Natural killer cell (primary cell): Measurements from ENCODE around the gene TTC34. TPM values are rescaled to one million over a fixed set of nuclear protein-coding genes. Genes with fewer than 3 reads are reported as not detected.

Experiments
- ATAC-seq, 3 donors: fragments of 150-1000 bp in 2 of 3; fragments of 200-7000 bp in 1 of 3; cut with Tn5 transposase; 1 replicate in 1 of 3; 2 replicates in 2 of 3; pipeline ENCODE4 v1.10.0; 2021; ENCODE audit warnings: mild to moderate bottlenecking in 2 of 3, moderate library complexity in 2 of 3
- DNase-seq, 2 donors: peaks; one replicate each; pipeline versions ENCODE4 v3.0.0 to v3.0.0-alpha.2; 2013 to 2021; ENCODE audit warnings: mixed read lengths in 1 of 2
- H3K27ac ChIP-seq: one replicate; pipeline ENCODE4 v1.5.1; 2013; ENCODE audit warnings: mild to moderate bottlenecking, low read length
- H3K27me3 ChIP-seq: one replicate; pipeline ENCODE4 v1.6.1; 2013; ENCODE audit warnings: low read length; ENCODE audit not compliant: control insufficient read depth, insufficient read depth
- H3K36me3 ChIP-seq: one replicate; pipeline ENCODE4 v1.6.1; 2013; ENCODE audit warnings: low read length; ENCODE audit not compliant: control insufficient read depth, insufficient read depth
- H3K4me1 ChIP-seq: one replicate; pipeline ENCODE4 v1.6.1; 2013; ENCODE audit warnings: low read length; ENCODE audit not compliant: control insufficient read depth, insufficient read depth
- H3K4me3 ChIP-seq: one replicate; pipeline ENCODE4 v1.5.1; 2013; ENCODE audit warnings: low read length
- H3K9me3 ChIP-seq: one replicate; pipeline ENCODE4 v1.6.1; 2013; ENCODE audit warnings: low read length; ENCODE audit not compliant: control insufficient read depth, insufficient read depth
- H3K27ac Mint-ChIP-seq, 2 donors: one replicate each; pipeline ENCODE4 v1.8.0; 2022; ENCODE audit warnings: mild to moderate bottlenecking in 2 of 2, mixed read lengths in 2 of 2, moderate library complexity in 1 of 2
- H3K27me3 Mint-ChIP-seq, 2 donors: one replicate each; pipeline ENCODE4 v1.8.0; 2022; ENCODE audit warnings: low read depth in 2 of 2, mixed read lengths in 2 of 2
- H3K36me3 Mint-ChIP-seq: one replicate; pipeline ENCODE4 v1.8.0; 2022; ENCODE audit warnings: mixed read lengths
- H3K4me1 Mint-ChIP-seq, 2 donors: one replicate each; pipeline ENCODE4 v1.8.0; 2022; ENCODE audit warnings: mixed read lengths in 2 of 2
- H3K4me3 Mint-ChIP-seq: one replicate; pipeline ENCODE4 v1.8.0; 2022; ENCODE audit warnings: mild to moderate bottlenecking, moderate library complexity, mixed read lengths
- H3K9me3 Mint-ChIP-seq, 2 donors: one replicate each; pipeline ENCODE4 v1.8.0; 2022; ENCODE audit warnings: mixed read lengths in 2 of 2
- WGBS: methylation state at CpG from one replicate; pipeline ENCODE4 v1.1.7; 2013; ENCODE audit warnings: missing lambda C conversion rate; ENCODE audit not compliant: insufficient coverage; 5-methylcytosine and 5-hydroxymethylcytosine counted together
- intact Hi-C: fragments of 100-400 bp; cut with micrococcal nuclease; formaldehyde crosslinking; loops from one replicate; pipeline ENCODE4 v1.14.2; 2022
- total RNA-seq, 4 donors: library from RNA; stranded (reverse); fragments of 120-200 nt in 1 of 4; gene quantifications; one replicate each; pipeline versions ENCODE4 v1.2.3 to v1.2.4, GENCODE V29; 2013 to 2022
- TF ChIP-seq, protein P1 (sequence below): fragments of 200-600 bp; IDR thresholded peaks from one replicate; pipeline ENCODE4 v1.8.0; 2022; ENCODE audit warnings: antibody characterized with exemption

TTC34 gene
- total RNA-seq, 3 donors from 2014 or later (not counting 1 experiment from before 2014, with no cell fraction given), result 0.80 to 1.4 (median 1.2) TPM

DNA sequence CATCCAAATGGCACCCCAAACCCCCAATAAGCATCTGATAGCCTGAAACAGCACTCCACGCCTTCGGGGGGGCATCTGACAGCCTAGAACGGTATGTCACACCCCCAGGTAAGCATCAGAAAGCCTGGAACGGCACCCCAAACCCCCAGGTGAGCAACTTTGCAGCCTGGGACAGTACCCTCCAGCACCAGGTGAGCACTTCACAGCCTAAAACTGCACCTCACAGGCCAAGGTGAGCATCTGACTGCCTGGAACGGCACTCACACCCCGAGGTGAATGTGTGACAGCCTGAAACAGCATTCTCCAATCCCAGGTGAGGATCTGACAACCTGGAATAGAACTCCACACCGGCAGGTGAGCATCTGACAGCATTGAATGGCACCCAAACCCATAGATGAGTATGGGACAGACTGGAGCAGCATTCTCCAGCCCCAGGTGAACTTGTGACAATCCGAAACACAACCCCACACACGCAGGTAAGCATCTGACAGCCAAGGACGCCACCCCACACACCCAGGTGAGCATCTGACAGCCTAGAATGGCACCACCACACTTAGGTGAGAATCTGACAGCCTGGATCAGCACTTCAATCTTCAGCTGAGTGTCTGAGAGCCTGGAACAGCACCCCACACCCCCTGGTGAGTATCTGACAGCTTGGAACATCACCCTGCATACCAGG is 150.4 kb downstream of the TTC34 start:
- TF ChIP-seq, protein P1, sequence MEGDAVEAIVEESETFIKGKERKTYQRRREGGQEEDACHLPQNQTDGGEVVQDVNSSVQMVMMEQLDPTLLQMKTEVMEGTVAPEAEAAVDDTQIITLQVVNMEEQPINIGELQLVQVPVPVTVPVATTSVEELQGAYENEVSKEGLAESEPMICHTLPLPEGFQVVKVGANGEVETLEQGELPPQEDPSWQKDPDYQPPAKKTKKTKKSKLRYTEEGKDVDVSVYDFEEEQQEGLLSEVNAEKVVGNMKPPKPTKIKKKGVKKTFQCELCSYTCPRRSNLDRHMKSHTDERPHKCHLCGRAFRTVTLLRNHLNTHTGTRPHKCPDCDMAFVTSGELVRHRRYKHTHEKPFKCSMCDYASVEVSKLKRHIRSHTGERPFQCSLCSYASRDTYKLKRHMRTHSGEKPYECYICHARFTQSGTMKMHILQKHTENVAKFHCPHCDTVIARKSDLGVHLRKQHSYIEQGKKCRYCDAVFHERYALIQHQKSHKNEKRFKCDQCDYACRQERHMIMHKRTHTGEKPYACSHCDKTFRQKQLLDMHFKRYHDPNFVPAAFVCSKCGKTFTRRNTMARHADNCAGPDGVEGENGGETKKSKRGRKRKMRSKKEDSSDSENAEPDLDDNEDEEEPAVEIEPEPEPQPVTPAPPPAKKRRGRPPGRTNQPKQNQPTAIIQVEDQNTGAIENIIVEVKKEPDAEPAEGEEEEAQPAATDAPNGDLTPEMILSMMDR, result no peak
- WGBS, result 52% methylated on average over 10 of the region's 10 CpGs
- DNase-seq, result no peak

DNA sequence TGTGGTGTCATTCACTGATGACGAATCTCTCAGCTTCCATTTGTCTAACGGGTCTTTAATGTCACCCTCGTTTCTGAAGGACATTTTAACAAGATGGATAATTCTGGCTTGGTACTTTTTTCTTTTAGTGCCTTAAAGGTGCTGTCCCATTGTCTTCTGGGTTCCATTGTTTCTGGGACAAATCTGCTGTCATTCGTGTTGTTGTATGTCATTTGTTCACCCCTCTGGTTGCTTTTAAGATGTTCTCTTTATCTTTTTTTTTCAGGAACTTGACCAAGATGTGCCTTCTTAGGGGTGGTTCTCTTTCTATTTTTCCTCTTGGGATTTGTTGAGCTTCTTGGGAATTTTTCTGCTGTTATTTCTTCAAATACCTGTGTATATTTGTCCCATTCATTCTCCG is 154.7 kb downstream of the TTC34 start:
- Mint-ChIP-seq H3K36me3 (no peaks in the 10 kb centered on the region), H3K27me3 (peaks cover 4 to 5% of the 10 kb centered on the region in 2 donors), H3K4me1 (peaks cover 10 to 18% of the 10 kb centered on the region in 2 donors), H3K4me3 (no peak overlapping the region), H3K27ac (no peak overlapping the region), H3K9me3 (peaks cover 9% of the 10 kb centered on the region in 2 donors)
- H3K36me3 ChIP-seq, result no peaks in the 10 kb centered on the region
- intact Hi-C loops, result loop anchor here (10.0 kb wide), 2 partner anchors 102 to 452 kb away; partner anchors contain the start of gene FAAP20
- ATAC-seq (no peak), DNase-seq (no peak)
- H3K27ac ChIP-seq, result no peak overlapping the region
- 74% methylated on average over 5 of the region's 5 CpGs for WGBS
- H3K27me3 ChIP-seq, result peaks cover 14% of the 10 kb centered on the region
- TF ChIP-seq, protein P1, result no peak
- H3K9me3 ChIP-seq, result peaks cover 12% of the 10 kb centered on the region
- no peak overlapping the region for H3K4me3 ChIP-seq
- H3K4me1 ChIP-seq, result peaks cover 15% of the 10 kb centered on the region

More for the DNA sequence above, 150.4 kb downstream of the TTC34 start:
- Histone ChIP-seq H3K27me3 (peaks cover 35% of the 10 kb centered on the region), H3K9me3 (peaks cover 12% of the 10 kb centered on the region), H3K27ac (no peak overlapping the region), H3K36me3 (no peaks in the 10 kb centered on the region), H3K4me1 (no peaks in the 10 kb centered on the region), H3K4me3 (no peak overlapping the region)
- Mint-ChIP-seq H3K9me3 (peaks cover 9% of the 10 kb centered on the region in 2 donors), H3K27ac (no peak overlapping the region), H3K4me3 (no peak overlapping the region), H3K36me3 (no peaks in the 10 kb centered on the region), H3K27me3 (peaks cover 25 to 37% of the 10 kb centered on the region in 2 donors), H3K4me1 (peaks cover 0 to 19% of the 10 kb centered on the region in 2 donors)
- no peak for ATAC-seq
- intact Hi-C loops, result no loop called here

DNA sequence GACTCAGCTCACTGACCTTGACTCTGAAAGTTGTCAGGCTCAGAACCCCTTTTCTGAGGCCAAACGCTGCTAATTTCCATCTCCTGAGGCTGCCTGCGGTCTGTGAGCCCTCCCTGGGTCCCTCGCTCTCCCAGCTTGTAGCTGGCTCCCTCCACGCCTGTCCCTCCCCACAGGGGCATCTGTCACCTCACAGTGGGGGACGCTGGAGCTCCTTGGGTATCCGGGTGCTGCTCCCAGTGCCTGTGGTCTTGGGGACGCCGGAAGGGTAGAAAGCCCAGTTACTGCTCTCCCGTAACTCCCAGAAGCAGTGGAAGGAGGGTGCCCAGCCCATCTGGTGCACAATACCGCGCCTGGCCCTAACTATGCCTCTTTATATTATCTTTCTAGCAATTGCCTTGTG is 155.7 kb downstream of the TTC34 start:
- Histone ChIP-seq H3K4me3 (no peak overlapping the region), H3K4me1 (peaks cover 22% of the 10 kb centered on the region), H3K9me3 (peaks cover 12% of the 10 kb centered on the region), H3K36me3 (no peaks in the 10 kb centered on the region), H3K27ac (no peak overlapping the region), H3K27me3 (peaks cover 6% of the 10 kb centered on the region)
- peak overlapping the region in 1 of 2 donors; percentile 51 for H3K27ac Mint-ChIP-seq
- no peak for ATAC-seq
- peaks cover 0 to 4% of the 10 kb centered on the region in 2 donors for H3K27me3 Mint-ChIP-seq
- peaks cover 10 to 18% of the 10 kb centered on the region in 2 donors for H3K4me1 Mint-ChIP-seq
- H3K9me3 Mint-ChIP-seq, result peaks cover 9% of the 10 kb centered on the region in 2 donors
- DNase-seq, result no peak
- intact Hi-C loops, result loop anchor here (10.0 kb wide), 2 partner anchors 101 to 451 kb away; partner anchors contain the start of gene FAAP20
- H3K36me3 Mint-ChIP-seq, result no peaks in the 10 kb centered on the region
- TF ChIP-seq, protein P1, result no peak
- no peak overlapping the region for H3K4me3 Mint-ChIP-seq
- WGBS, result 87% methylated on average over 11 of the region's 11 CpGs
